Lower leg skin (tissue), 4 donors: Measurements from ENCODE around the gene SPRYD7. TPM values are rescaled to one million over a fixed set of nuclear protein-coding genes. Genes with fewer than 3 reads are reported as not detected.

Experiments
- DNase-seq, 2 donors: peaks; one replicate each; pipeline ENCODE4 v3.0.0-alpha.2; 2019; ENCODE audit warnings: low spot score in 2 of 2
- H3K4me3 ChIP-seq: fragments of 200-600 bp; sonication (generic); 2 replicates; pipeline ENCODE4 v1.5.1; 2017; ENCODE audit warnings: mild to moderate bottlenecking, low read depth; ENCODE audit not compliant: poor library complexity, severe bottlenecking
- POLR2A ChIP-seq, 2 donors: fragments of 450-650 bp; IDR thresholded peaks; one replicate each; pipeline ENCODE4 v1.6.1; 2016 to 2017; ENCODE audit warnings: antibody characterized with exemption in 2 of 2, mild to moderate bottlenecking in 1 of 2, moderate library complexity in 1 of 2
- WGBS, 2 donors: methylation state at CpG; one replicate each; pipeline ENCODE4 v1.1.5; 2018; 5-methylcytosine and 5-hydroxymethylcytosine counted together
- intact Hi-C: fragments of 100-400 bp; cut with DNase I; formaldehyde crosslinking; loops from one replicate; pipeline ENCODE4 v1.15.0; 2023; ENCODE audit warnings: low total_unique reads
- total RNA-seq, 4 donors: library from RNA; depleted of rRNA; stranded (reverse); fragments of >200 nt; gene quantifications; one replicate each; pipeline ENCODE4 v1.1.0, GENCODE V29; 2016
- TF ChIP-seq, protein P1 (sequence below), 3 donors: fragments of 450-650 bp; IDR thresholded peaks; one replicate each; pipeline ENCODE4 v1.5.1; 2016; ENCODE audit warnings: antibody characterized with exemption in 3 of 3, mild to moderate bottlenecking in 3 of 3, moderate library complexity in 2 of 3

Gene SPRYD7
- total RNA-seq, 4 donors from 2014 or later = 6.4 to 9.3 (median 8.1) TPM

DNA sequence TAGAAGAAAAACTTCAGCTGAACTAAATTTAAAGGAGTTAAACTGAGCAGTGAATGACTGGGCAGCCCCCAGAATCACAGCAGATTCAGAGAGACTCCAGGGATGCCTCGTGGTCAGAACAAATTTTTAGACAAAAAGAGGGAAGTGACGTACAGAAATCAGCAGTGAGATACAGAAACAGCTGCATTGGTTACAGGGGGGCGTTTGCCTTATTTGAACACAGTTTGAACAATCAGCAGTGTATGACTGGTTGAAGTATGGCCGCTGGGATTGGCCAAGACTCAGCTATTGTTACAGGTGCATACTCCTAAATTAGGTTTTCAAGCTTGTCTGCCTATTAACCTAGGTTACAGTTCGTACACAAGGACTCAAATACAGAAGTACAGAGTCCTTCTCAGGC is 2.2 kb upstream of the SPRYD7 start:
- TF ChIP-seq, protein P1, sequence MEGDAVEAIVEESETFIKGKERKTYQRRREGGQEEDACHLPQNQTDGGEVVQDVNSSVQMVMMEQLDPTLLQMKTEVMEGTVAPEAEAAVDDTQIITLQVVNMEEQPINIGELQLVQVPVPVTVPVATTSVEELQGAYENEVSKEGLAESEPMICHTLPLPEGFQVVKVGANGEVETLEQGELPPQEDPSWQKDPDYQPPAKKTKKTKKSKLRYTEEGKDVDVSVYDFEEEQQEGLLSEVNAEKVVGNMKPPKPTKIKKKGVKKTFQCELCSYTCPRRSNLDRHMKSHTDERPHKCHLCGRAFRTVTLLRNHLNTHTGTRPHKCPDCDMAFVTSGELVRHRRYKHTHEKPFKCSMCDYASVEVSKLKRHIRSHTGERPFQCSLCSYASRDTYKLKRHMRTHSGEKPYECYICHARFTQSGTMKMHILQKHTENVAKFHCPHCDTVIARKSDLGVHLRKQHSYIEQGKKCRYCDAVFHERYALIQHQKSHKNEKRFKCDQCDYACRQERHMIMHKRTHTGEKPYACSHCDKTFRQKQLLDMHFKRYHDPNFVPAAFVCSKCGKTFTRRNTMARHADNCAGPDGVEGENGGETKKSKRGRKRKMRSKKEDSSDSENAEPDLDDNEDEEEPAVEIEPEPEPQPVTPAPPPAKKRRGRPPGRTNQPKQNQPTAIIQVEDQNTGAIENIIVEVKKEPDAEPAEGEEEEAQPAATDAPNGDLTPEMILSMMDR (IDR thresholded peaks at IDR 0.05) = no peak
- no peak for TF ChIP-seq POLR2A (IDR thresholded peaks at IDR 0.05)
- 74 to 75% methylated on average over 5 of the region's 5 CpGs for WGBS, 2 donors
- DNase-seq = no peak
- intact Hi-C loops = no loop called here
- H3K4me3 ChIP-seq = no peak overlapping the region

DNA sequence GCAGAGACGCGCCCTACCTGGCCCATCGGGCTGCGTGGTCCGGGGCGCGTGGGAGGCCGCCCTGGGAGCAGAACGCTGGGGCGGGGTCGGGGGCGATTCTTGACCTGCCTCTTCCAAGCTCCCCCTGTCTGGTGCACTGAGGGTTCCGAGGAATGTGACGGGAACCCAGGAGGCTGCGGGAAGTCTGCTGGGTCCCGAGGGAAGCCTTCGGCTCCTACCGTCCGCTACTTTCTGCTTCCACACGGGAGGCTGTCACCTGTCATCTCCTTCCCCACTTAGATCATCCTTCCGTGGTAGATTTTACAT is 781 bp upstream of the SPRYD7 start:
- intact Hi-C loops = no loop called here
- no peak for DNase-seq
- no peak for TF ChIP-seq POLR2A (IDR thresholded peaks at IDR 0.05)
- TF ChIP-seq, protein P1 (IDR thresholded peaks at IDR 0.05) = no peak
- 0% methylated on average over 19 of the region's 21 CpGs for WGBS, 2 donors
- H3K4me3 ChIP-seq = peak overlapping the region; percentile 75

DNA sequence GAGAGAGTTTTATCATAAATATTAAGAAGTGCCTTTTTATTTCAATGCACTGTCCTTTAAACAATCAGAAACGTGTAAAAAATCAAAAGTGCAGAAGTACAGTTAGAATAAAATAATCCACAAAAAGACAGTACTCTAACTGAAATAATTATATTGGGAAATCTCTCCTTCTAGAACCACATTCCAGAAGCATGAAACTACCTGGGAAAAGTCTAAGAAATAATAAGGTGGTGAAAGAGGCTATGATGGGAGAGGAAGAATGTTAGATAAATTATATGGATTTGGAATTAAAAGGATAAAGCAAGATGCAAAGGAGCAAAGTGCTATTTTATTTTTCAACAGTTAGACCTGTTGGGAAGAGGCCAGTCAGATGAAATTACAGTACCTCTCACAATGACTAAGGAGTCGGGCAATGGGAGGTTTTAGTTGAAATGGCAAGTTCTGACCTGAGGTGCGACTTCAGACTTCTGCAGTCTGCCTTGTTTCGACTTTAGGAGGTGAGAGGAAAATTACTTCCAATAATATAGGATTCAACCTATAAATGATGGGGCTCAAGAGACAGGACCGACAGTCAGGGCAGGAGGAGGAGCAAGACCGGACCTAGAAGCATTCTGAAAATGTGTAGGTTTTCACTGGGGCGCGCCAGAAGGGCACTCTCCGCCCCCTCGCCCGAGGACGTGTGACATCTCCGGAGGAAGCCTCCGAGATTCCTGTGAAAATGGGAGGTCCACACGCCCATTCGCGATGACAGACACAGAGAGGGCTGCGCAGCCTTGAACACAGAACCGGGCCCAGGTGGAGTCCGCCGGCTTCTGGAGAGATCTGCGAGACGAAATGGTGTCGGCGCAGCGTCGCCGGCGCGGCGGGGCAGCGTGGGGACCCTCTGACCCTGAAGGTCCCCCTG is 717 bp downstream of the SPRYD7 start:
- TF ChIP-seq, protein P1 (IDR thresholded peaks at IDR 0.05) = no peak
- no peak for TF ChIP-seq POLR2A (IDR thresholded peaks at IDR 0.05)
- peak in 1 of 2 donors; percentile 34 for DNase-seq
- peak overlapping the region; percentile 75 for H3K4me3 ChIP-seq
- intact Hi-C loops = no loop called here
- 2 to 3% methylated on average over 20 to 30 of the region's 32 CpGs for WGBS, 2 donors

DNA sequence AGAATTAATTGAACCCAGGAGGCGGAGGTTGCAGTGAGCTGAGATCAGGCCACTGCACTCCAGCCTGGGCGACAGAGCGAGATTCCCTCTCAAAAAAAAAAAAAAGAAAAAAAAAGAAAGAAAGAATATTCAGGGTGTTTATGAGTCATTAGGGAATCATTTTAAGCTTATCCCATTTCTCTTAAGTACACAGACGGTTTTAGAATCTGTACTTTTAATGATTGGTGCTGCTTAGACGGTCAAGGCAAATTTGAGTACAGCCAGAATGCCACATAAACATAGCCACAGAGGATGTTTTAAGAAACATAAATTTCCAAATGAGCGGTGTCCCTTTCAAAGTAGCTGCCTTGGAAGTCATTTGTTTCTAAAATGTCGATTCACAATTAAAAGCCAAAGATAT is 2.6 kb downstream of the SPRYD7 start:
- WGBS, 2 donors = 91 to 92% methylated on average over 7 of the region's 7 CpGs
- TF ChIP-seq POLR2A (IDR thresholded peaks at IDR 0.05) = no peak
- intact Hi-C loops = no loop called here
- no peak overlapping the region for H3K4me3 ChIP-seq
- no peak for DNase-seq

DNA sequence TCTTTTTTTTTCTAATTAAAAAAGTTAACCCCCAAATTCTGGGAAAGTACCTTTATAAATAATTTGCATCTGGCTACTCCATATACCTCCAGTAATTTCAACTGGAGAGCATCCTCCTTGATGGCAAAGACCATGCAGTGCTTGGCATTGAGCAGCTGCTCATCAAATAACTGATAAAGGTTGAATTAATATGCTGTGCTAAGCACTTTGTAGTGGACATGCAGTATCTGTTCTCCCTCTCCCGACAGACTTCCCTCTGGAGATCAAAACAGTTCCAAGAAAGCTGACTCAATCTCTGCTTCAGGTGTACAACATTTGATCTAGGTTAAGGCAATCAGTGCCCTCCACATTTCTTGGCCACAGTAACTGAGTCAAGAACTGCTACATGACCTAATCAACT is 3.3 kb downstream of the SPRYD7 start:
- H3K4me3 ChIP-seq = no peak overlapping the region
- 22 to 33% methylated on average over 1 of the region's 1 CpG for WGBS, 2 donors
- intact Hi-C loops = no loop called here
- TF ChIP-seq POLR2A (IDR thresholded peaks at IDR 0.05) = no peak
- TF ChIP-seq, protein P1 (IDR thresholded peaks at IDR 0.05) = no peak
- no peak for DNase-seq

DNA sequence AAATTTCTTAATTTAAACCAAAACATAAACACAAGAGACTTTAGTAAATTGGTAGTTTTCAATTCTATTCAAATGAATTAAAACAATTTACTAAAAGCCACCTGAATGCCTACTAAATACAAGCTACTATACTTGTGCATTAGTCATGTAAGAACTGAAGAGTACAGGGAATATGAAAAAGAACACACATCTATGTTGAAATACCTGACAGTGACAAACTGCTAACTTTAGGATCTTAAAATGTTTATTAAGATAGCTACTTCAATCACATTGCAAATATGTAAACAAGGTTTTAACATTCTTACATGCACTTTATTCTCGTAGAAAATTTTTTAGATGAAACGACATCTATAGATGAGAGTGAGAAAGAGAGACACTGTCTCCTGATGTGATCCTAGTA is 4.1 kb downstream of the SPRYD7 start:
- no peak overlapping the region for H3K4me3 ChIP-seq
- intact Hi-C loops = no loop called here
- 90 to 92% methylated on average over 2 of the region's 2 CpGs for WGBS, 2 donors
- TF ChIP-seq POLR2A (IDR thresholded peaks at IDR 0.05) = no peak
- TF ChIP-seq, protein P1 (IDR thresholded peaks at IDR 0.05) = no peak
- DNase-seq = no peak
